Gastrocnemius medialis (tissue), 4 donors: ENCODE data around the gene R3HDM1.
"Not testable (repeated sequence)": the region's sequence is repeated elsewhere in the genome, so short reads cannot be mapped to it uniquely, and the experiment has no call there.

ENCODE experiments used
- CTCF ChIP-seq, 5 experiments: fragments of 450-650 bp in 3 of 5; fragments of 200-600 bp in 2 of 5; sonication (generic) in 2 of 5; IDR thresholded peaks in 4 of 5; conservative IDR thresholded peaks in 1 of 5; 1 replicate in 4 of 5; 2 replicates in 1 of 5; pipeline ENCODE4 v1.5.1; 2016 to 2019; ENCODE audit warnings: antibody characterized with exemption in 5 of 5, mild to moderate bottlenecking in 3 of 5, moderate library complexity in 3 of 5
- POLR2A ChIP-seq, 2 donors: fragments of 450-650 bp; IDR thresholded peaks; one replicate each; pipeline ENCODE4 v1.6.1; 2017; ENCODE audit warnings: antibody characterized with exemption in 2 of 2, mild to moderate bottlenecking in 2 of 2, moderate library complexity in 2 of 2

GRCh38 chr2:135654239-135654638 is 123.0 kb downstream of the R3HDM1 start:
- TF ChIP-seq POLR2A (IDR thresholded peaks at IDR 0.05); CTCF (IDR thresholded peaks at IDR 0.05 in 4 of 5, conservative IDR thresholded peaks at IDR 0.05 in 1 of 5): not testable (repeated sequence)
